ENCODE measurements around the gene AFAP1.
A peak's percentile ranks its signal among the peaks of the same experiment; 100 is the strongest.

AFAP1 gene

DNA sequence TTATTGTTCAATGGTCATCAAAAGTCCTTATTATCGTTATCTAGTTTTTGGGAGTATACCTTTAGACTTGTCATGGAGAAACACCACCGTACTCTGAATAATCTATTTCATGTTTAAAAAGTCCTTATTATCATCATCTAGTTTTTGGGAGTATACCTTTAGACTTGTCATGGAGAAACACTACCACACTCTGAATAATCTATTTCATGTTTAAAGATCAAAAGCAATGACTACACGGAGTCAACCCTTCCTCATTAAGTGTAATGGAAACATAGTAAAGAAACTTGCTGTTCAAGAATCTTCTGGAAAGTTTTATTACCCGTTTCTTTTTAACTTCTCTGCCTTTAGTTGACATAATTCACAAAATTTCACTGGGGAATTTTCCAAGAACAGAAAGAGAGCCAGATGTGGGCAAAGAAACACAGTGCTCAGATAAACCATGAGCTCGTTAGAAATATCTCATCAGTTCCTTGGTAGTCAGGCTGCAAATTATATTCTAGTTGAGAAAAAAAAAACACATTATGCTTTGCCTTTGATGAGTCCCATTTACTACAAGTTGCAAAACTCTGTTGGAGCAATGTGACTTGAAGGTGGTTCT lies 158.8 kb downstream of the AFAP1 start:
- no peak for DNase-seq

DNA sequence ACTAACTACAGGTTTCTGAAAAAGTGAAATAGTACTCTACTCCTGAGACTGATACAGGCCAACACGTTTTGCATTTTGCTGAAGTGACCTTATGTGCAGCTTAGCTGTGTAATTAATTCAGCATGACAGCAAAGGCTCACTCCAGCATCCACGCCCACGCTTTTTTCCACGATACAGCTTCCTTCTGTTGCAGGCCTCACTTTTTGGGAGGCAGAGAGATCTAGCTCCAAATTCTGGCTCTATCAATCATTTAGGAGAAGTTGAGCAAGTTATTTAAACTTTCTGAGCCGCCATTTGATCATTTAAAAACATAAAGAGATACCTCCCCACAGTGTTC lies 160.3 kb downstream of the AFAP1 start:
- no peak for DNase-seq

DNA sequence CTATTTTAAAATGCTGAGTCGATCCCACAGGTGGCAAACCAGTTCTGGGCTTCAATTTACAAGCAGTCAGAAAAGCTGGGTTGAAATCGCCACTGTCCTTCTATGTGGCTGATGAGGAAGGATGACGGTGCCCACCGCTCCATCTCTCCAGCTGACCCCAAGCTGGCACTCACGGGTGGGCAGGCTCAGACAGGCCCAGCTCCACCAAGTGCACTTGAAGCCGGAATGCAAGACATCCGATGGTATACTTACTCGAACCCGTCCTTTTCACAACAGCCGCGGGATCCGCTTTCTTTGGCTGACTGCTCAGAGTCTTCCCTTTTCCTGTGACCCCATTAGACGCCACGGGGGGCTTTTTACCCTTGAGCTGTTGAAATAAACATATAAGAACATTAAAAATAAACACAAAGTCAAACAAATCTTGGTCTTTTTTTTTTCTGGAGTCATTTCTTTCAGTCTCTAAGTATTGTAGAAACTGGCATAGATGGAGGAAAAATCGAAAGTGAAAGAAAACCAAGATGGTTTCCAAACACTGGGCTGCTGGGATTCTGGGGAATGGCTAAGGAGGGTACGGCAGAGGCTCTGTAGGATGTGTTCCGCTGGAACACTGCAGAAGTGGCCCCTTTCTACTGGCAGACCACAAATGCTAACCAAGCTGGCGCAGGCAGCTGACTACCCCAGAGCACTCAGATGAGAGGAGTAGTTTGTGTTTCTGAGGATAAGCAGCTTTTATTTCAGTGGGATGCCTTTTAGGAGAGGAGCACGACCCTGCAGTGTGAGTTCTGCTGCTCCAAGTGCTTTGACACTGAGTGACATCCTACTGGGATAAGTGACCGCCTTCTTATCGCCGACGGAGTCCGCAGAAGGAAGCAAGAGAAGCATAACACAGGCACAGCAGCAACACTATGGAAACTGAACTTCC lies 160.9 kb downstream of the AFAP1 start:
- peak; percentile 20 for DNase-seq

DNA sequence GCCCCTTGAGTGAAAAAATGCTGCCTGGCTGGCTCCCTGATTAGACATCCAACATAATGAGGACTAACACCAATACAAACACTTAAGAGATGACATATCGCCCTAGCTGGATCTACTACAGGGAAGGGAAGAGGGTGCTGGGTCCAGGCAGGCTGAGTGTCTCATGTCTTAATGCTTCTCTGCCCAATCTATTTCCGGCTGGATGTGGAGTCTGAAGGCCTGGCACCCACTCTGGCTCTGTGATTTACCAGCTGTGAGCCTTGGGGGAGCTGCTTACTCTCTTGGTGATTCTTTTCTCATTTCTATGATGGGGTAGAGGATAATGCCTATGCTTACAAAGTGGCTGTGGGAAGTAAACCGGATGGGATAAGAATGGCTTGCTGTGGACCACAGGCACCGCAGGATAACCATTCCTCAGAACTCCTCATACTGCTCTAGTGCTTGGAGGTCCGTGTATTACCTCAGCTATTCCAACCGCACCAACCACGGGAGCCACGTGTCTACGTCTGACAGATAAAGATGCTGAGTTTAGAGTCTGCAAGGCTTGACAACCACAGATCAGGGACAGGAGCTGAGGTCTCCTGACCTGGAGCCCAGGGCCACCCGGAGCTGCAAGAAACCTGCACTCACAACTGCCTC lies 161.7 kb downstream of the AFAP1 start:
- peak; percentile 1 for DNase-seq

DNA sequence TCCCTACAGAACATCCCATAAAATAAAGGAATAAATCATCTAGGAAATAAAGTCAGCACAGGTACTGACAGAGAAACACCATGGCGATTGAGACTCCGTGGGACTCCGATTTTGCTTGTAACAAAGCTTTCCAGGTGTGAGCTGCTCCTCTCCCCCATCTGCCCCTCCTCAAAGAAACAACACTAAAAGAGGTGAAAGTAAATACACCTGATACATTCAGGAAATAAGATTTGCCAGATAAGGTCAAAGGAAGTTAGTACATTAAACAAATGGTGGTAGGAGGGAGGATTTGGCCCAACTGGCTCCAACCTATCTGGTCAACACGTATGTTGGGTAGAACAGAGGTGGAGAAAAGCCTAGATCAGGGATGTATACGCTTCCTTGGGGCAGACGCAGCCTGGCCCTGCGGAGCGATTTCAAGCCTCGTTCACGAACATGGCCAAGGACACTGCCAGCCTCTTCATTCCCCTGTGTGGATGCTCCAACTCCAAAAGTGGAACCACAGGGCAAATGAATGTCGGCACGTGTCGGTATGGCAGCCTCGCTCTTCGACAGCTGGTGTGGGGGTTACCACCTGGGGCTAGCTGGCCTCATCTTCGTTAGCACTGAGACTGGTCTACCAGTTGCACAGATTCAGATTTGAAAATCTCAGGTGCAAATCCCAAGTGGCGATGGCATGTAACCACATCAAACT lies 162.5 kb downstream of the AFAP1 start:
- no peak for DNase-seq

DNA sequence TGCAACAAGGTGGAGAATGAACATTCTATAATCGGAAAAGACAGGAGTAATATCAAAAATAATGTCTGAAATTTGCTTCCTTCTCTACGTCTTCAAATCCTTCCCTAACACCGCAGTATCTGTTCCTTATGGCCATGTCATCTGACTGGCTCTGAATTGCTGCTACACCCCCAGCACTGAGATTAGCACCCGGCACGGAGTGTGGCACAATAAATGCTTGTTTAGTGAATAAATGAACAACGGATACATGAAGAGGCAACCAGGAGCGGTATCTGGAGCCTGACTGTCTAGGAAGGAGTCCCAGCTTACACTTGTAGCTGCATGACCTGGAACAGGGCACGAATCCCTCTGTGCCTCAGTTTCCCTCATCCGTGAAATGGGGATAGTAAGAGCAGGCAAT lies 164.3 kb downstream of the AFAP1 start:
- DNase-seq, result no peak

DNA sequence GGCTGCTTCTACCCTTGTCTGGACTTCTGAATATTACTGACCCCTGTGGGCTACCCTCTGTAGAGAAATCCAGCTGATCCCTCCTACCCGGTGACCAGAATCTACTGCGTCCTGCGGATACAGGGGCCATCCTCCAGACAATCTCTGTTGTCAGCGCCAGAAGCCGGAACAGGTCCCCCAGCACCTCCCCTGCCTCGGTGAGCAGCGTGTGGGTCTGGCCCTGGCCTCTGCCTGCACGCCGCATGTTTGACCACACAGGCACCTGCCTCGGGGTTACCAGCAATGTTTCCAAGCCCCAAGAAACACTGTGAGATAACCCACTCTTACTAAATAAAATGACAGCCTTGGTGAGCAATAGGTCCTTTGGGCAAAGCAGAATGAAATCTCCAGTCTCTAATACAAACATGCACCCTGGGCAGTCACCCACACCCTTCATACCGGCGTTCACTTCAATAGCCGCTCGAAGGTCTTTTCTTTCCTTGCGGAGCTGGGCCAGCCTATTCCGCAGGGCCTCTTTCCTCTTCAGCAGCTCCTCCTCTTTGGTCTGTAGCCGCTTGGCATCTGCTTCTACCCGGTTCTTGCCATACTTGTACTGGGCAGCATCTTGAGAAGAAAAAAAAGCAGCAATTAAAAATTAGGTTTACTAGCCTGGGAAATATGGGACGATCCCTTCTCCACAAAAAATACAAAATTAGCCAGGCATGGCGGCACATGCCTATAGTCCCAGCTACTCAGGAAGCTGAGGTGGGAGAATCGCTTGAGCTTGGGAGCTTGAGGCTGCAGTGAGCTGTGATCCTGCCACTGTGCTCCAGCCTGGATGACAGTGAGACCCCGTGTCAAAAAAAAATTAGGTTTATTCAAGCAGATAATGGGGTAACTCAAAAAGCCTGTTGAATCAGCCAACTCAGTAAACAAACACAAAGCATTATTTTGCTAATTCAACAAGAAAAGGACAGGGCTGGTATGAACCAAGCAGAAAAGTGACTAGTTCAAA lies 165.1 kb downstream of the AFAP1 start:
- no peak for DNase-seq

DNA sequence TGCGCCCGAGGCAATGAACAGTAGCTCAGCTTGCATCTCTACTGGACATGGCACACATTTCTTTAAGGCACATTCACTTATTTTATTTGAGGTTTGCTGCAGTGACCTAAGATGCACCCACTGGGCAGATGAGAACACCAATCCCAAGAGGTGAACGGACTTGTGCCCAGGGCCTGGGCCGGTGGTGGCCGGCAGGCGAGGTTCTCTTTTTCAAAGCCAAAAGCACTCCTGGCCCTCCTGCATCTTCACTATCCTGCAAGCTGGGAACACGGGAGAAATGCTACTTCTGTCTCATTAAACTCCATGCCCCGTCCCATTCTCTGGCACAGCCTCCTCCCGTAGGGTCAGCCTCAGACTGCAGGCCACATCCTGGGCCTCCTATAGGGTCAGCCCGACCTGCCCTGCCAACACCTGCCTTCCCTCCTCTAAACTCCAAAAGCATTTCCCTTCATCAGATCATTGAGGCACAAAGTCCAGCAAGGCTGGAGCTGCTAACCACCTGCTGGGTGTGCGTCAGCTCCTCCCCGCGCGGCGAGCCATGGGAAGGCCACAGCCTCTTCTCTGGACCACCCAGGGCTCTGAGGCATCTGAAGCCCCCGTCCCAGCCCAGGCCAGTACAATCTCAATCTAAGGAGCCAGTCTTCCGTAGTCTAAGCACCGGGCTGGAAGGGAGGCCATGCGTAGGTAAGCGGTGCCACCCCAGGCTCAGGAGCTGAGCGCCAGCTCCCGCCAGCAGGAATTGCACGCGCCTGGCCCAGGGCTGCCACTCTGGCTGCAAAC lies 166.1 kb downstream of the AFAP1 start:
- DNase-seq, result no peak

DNA sequence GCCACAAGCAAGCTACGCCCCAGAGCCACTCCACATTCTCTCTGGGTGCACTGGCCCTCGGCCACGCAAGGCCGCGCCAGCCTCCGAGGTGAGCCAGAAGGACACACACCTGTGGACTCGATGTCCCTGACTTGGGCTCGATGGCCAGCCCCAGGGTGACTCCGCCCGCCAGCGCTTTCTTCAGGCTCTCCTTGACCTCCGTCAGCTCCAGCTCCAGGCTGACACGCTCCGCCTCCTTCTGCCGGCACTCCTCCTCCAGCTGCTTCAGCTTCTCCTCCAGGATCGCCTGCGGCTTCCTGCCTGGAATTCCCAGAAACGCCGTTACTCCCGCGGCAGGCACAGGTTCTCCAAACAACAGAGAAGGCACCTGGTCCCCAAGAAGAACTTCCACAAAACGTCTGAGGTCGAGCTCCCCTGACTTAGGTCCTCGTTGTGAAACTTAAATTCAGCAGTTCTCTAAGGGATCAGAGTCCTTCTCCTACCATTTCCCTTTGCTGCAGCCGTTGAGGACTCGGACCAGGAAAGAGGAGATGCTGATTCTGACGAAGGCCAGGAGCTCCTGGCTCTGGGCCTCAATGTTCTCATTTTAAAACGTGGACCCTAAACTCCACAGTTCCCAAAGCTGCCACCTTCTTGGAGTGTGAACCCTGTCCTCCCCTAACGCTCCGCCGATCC lies 166.8 kb downstream of the AFAP1 start:
- no peak for DNase-seq

DNA sequence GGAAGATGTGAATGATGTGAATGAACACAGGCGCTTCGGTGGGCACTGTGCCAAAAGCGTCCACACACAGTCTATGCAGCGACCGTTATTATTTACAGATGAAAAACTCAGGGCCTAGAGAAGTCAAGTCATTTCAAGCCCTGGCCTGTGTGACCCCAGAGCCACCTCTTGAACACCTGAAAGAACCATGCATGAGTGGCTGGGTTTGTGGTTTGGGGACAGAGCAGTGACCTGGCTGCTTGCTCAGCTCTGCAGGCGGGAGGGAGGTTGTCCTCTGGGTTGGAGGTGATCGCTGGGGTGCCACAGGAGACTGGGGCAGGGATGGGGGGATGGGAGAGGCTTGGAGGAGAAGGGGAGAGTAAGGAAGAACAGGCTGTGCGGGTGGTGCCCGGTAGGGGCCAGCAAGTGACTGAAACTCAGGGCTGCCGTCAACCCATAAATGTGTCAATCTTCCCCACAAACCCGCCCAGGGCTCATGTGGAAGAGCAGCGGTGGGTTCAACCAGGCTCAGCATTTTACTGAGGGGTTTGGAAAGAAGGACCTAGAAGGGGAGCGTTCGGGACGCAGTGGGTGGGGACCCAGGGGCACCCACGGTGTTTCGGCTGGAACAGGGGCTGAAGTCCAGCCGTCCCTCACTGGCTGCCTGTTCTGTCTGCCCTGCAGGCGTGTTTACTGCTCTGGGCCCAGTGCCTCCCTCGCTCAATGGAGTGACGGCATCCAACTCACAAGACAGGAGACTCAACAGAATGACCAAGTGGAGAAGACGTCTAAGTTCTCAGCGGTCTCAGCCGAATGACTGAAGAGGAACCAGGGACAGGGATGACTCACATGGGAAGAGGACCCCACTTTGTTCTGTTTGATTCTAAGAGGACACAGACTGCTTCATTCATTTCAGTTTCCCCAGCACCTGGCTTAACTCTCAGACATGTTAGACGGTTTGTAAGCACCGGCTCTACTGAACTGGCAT lies 167.8 kb downstream of the AFAP1 start:
- no peak for DNase-seq

DNA sequence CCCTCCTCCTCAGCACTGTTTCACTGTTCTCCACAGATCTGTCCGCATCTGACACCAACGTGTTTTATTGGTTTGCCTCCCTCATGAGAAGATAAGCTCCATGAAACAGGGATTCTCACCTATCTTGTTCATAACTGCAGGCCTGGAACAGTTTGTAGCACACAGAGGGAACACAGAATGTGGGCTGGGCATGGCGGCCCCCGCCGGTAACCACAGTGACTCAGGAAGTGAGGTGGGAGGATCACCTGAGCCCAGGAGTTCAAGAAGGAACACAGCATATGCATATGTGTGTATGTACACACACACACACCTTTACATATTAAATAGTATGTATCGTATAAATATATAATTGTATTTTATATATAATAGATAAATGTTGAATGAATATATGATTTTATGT lies 168.6 kb downstream of the AFAP1 start:
- DNase-seq, result no peak

DNA sequence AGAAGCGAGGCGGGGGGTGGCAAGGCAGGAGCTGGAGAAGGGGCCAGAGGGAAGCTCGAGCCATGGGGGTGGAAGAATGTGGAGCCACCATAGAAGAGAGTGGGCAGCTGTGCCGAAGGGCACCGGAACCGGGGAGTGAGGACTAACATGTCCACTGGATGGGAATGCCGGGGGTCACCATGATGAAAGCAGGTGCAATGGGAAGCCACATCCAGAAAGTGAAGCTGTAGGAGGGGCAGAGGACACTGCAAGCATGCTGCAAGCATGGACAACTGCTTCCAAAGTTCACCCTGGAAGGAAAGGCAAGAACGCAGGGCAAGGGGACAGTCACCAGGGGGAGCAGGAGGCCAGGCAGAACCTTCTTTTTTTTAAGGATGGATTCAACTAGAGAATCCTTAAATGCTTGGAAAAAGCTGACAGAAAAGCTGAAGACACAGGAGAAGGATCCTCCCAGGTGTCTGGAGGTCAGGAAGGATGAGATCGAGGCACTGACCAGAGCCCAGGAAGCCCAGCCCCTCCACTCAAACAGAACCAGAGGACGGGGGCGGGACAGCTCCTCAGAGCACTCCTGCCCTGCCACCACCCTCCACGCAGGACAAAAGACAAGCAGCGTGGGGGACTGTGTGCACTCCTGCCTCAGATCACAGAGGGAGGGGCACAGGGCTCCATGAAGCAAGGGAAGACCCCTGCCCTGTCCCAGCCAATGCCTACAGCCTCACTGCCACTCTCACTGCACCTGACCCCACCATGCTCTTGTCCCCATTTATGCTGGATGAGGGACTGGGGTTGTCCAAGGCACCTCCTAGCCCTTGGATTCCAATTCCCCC lies 169.2 kb downstream of the AFAP1 start:
- peak; percentile 1 for DNase-seq

DNA sequence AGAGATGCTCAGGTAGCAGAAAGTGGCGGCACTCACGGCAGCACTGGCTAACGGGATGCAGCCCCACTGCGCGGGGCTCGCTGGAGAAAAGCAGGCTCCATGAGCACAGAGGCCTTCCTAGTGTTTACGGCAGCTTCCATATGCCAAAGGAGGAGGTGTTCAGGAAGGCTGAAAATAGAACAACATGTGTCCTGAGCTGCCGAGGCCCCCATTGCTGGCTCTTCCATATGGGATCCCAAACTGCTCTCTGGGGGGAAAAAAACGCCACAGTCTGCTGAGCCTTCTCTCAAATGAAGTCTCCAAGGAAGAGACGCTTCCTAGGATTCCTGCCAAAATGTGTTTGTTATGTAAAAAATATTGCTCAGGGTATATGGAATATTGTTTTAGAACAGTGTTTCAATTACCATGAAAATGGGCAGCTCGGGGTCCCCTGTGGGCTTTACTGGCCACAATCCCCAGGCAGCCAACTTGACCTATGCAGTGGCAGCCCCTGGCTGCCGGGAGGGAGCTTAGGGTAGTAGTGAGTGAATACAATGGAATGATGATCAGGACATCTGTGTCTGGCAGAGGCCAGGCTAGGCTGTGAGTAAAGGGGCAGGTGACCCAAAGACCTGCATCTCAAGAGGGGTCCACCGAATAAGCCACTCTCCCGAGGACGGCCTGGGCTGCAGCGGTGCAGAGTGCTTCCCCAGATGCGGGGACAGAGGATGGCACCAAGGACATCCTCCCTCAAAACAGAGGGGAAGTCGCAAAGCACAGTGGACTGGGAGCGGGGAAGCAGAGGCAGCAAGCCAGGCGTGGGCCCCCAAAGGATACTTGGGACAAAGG lies 170.1 kb downstream of the AFAP1 start:
- DNase-seq, result no peak

DNA sequence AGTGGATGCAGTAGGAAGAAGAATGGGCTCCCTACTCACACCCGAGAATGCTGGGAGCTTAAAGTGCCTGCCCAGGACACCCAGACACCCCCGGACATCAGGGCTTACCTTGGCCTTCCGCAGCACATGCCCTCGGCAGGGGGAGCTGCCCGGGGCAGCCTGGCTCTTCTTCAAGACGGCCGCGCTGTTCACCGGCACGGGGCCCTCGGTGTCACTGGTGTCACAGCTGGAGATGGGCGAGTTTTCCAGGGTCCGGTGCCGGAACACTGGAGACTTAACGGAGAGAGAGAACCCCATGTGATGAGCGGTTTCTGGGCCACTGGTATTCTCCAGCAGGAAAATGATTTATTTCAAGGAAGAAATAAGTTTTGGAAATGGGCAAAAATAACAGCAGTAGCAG lies 170.9 kb downstream of the AFAP1 start:
- no peak for DNase-seq

DNA sequence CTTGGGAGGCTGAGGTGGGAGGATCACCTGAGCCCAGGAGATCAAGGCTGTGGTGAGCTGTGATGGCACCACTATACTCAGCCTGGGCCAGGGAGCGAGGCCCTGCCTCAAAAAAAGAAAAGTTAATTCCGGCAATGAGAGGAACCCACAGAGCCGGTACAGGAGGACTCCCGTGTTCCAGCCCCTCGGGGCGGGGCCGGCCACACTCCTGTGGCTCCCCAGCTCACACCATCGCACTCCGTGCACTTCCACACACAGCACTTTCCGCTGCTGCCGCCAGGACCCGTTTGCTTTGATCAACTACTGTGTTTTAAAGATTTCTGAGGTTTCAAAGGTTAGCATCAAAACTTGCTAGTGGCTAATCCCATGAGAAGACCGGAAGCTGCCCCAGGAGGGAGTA lies 171.7 kb downstream of the AFAP1 start:
- no peak for DNase-seq

DNA sequence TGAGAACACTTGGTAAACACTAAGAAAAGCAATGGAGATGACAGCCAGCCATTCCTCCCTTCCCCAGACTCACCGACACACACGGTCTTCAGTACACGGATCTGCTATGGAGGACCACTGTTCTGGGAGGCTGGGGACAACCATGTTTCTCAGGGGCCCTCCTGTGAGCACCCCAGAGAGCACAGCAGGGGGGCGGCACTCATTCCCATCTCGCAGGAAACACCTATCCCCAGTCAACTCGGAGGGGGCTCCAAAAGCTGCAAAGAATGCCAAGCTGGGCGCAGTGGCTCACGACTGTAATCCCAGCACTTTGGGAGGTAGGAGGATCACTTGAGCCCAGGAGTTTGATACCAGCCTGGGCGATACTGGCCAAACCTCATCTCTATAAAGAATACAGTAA lies 172.1 kb downstream of the AFAP1 start:
- no peak for DNase-seq

DNA sequence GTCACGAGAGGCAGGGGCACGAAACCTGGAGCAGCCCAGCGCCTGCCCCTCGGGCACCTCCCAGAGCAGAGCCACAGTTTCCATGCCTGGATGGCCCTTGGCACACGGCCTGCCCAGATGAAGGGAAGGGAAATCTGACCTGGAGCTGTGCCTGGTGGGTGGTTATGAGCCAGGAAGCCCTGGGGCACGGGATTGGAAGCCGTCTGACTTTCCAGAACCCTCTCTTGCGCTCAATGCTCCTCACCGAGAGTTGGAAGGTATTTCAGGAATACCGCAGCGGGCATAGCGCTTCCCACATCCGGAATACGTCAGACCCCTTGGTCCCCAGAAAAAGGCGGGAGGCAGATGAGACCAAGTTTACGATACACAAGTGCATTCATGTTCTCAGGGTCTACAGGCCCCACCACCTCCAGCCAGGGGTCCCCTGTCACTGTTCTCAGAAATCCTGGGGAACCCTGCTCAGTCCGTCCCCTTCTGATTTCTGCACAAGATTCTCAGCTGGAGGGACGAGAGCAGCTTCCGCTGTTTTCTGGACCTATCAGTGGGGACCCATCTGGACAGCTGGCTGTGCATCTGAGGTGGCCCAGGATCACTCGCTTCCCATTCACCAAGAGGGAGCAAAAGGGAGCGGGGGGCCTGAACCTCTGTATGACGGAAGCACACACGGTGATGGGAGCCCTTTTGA lies 172.9 kb downstream of the AFAP1 start:
- no peak for DNase-seq
